ENCODE measurements around the gene CDK1.
"Not testable (repeated sequence)": the region's sequence is repeated elsewhere in the genome, so short reads cannot be mapped to it uniquely, and the experiment has no call there.

The CDK1 gene

GRCh38 chr10:60834401-60834800 lies 56.1 kb downstream of the CDK1 start:
- DNase-seq (ENCODE audit: low read depth) = no peak
- TF ChIP-seq CTCF (IDR thresholded peaks at IDR 0.05; ENCODE audit: control insufficient read depth, insufficient read depth, low read depth, low read length, missing control alignments) = no peak
- no peak overlapping the region for H3K4me3 ChIP-seq (ENCODE audit: control insufficient read depth, low read depth, low read length)

- no peak for TF ChIP-seq CTCF (IDR thresholded peaks at IDR 0.05; ENCODE audit: control insufficient read depth, insufficient read depth, low read depth, low read length, missing control alignments)
- H3K4me3 ChIP-seq (ENCODE audit: control insufficient read depth, low read depth, low read length) = no peak overlapping the region
- no peak for DNase-seq (ENCODE audit: low read depth)
Measured at GRCh38 chr10:60835049-60835448, 56.8 kb downstream of the CDK1 start.

- not testable (repeated sequence) for DNase-seq (ENCODE audit: low read depth); H3K4me3 ChIP-seq (ENCODE audit: control insufficient read depth, low read depth, low read length)
Measured at GRCh38 chr10:60841227-60841626, 62.9 kb downstream of the CDK1 start.

- TF ChIP-seq CTCF (IDR thresholded peaks at IDR 0.05; ENCODE audit: control insufficient read depth, insufficient read depth, low read depth, low read length, missing control alignments) = no peak
- DNase-seq (ENCODE audit: low read depth) = no peak
Measured at GRCh38 chr10:60842694-60843093, 64.4 kb downstream of the CDK1 start.

More at GRCh38 chr10:60842694-60843093, 64.4 kb downstream of the CDK1 start:
- H3K4me3 ChIP-seq (ENCODE audit: control insufficient read depth, low read depth, low read length) = no peak overlapping the region

Measured in AG09309 (cell line).